ENCODE data around the gene PNPLA2. TPM values are rescaled to one million over a fixed set of nuclear protein-coding genes. Genes with fewer than 3 reads are reported as not detected.
A peak's percentile ranks its signal among the peaks of the same experiment; 100 is the strongest.

The PNPLA2 gene
- total RNA-seq, 1 experiment from 2014 or later, result 66.5 TPM

- TF ChIP-seq, protein P1, sequence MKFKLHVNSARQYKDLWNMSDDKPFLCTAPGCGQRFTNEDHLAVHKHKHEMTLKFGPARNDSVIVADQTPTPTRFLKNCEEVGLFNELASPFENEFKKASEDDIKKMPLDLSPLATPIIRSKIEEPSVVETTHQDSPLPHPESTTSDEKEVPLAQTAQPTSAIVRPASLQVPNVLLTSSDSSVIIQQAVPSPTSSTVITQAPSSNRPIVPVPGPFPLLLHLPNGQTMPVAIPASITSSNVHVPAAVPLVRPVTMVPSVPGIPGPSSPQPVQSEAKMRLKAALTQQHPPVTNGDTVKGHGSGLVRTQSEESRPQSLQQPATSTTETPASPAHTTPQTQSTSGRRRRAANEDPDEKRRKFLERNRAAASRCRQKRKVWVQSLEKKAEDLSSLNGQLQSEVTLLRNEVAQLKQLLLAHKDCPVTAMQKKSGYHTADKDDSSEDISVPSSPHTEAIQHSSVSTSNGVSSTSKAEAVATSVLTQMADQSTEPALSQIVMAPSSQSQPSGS (CRISPR knock-in tag; IDR thresholded peaks at IDR 0.05; ENCODE audit: borderline replicate concordance, low read depth), result no peak
- TF ChIP-seq ESRRA (CRISPR knock-in tag; IDR thresholded peaks at IDR 0.05; ENCODE audit: borderline replicate concordance) (no peak), HMGA2 (CRISPR knock-in tag; IDR thresholded peaks at IDR 0.05) (no peak)
- TF ChIP-seq, protein P2, sequence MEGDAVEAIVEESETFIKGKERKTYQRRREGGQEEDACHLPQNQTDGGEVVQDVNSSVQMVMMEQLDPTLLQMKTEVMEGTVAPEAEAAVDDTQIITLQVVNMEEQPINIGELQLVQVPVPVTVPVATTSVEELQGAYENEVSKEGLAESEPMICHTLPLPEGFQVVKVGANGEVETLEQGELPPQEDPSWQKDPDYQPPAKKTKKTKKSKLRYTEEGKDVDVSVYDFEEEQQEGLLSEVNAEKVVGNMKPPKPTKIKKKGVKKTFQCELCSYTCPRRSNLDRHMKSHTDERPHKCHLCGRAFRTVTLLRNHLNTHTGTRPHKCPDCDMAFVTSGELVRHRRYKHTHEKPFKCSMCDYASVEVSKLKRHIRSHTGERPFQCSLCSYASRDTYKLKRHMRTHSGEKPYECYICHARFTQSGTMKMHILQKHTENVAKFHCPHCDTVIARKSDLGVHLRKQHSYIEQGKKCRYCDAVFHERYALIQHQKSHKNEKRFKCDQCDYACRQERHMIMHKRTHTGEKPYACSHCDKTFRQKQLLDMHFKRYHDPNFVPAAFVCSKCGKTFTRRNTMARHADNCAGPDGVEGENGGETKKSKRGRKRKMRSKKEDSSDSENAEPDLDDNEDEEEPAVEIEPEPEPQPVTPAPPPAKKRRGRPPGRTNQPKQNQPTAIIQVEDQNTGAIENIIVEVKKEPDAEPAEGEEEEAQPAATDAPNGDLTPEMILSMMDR (IDR thresholded peaks at IDR 0.05), result no peak
Observed at GRCh38 chr11:777288-778255, 41.1 kb upstream of the PNPLA2 start, which contains the start of gene GATD1 (continued).

DNA sequence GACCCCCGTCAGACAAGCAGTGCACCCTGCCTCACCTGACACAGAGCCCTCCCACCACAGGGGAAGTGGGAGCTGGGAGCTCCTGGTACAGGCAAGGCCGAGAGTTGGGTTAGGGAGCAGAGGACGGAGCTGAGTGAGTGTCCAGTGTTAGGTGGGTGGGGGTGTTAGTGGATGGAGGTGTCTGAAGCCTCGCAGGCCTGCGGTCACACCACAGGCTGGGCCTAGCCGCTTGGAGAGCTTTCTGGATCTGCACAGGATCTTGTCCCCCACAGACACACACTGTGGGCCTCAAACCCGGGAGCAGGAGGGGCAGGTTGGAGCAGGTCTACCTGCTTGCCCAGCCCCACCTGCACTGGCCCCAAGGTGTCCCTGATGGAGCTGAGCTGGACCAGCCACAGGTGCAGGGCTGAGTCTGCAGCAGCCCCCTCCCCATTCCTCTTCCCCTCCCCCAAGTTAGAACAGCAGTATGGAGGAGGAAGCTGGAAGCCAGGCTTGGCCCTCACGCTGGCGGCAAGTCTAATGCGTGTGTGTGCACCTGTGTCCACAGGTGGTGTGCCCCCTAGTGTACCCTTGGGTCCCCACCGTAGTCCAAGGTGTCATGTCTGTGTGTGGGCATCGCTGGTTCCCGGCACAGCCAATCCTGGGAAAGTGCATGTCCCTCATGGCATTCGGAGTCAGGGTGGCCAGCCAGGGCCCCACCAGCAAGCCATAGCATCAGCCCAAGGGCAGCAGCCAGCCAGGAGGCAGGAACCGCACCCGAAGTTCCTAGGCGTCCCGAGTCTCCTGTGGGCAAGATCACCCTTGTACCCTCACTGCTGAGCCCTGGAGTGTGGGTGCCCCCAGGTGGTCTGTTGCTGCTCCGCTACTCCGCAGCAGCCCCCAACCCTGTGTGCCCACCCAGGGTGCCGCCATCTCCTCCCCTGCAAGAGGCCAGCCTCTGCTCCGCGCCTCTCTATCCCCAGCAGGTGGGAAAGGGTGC is 39.4 kb upstream of the PNPLA2 start:
- peaks cover 39% of the 10 kb centered on the region for H3K4me1 Mint-ChIP-seq
- TF ChIP-seq HMGA2 (CRISPR knock-in tag; IDR thresholded peaks at IDR 0.05) (no peak), MAX (CRISPR knock-in tag; IDR thresholded peaks at IDR 0.05) (no peak), ZNF416 (CRISPR knock-in tag; IDR thresholded peaks at IDR 0.05) (no peak), NFE2L1 (CRISPR knock-in tag; IDR thresholded peaks at IDR 0.05) (no peak), NR1H2 (CRISPR knock-in tag; IDR thresholded peaks at IDR 0.05) (no peak), GRHL2 (CRISPR knock-in tag; IDR thresholded peaks at IDR 0.05; ENCODE audit: insufficient replicate concordance, severe bottlenecking) (no peak), ATF1 (CRISPR knock-in tag; IDR thresholded peaks at IDR 0.05) (no peak), TEAD4 (CRISPR knock-in tag; IDR thresholded peaks at IDR 0.05) (no peak), STAT6 (CRISPR knock-in tag; conservative IDR thresholded peaks at IDR 0.05; ENCODE audit: low read depth) (no peak), ATF3 (CRISPR knock-in tag; conservative IDR thresholded peaks at IDR 0.05) (no peak)
- TF ChIP-seq, protein P3, sequence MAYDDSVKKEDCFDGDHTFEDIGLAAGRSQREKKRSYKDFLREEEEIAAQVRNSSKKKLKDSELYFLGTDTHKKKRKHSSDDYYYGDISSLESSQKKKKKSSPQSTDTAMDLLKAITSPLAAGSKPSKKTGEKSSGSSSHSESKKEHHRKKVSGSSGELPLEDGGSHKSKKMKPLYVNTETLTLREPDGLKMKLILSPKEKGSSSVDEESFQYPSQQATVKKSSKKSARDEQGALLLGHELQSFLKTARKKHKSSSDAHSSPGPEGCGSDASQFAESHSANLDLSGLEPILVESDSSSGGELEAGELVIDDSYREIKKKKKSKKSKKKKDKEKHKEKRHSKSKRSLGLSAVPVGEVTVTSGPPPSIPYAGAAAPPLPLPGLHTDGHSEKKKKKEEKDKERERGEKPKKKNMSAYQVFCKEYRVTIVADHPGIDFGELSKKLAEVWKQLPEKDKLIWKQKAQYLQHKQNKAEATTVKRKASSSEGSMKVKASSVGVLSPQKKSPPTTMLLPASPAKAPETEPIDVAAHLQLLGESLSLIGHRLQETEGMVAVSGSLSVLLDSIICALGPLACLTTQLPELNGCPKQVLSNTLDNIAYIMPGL (CRISPR knock-in tag; IDR thresholded peaks at IDR 0.05), result no peak
- H3K9me3 Mint-ChIP-seq, result no peaks in the 10 kb centered on the region
- ATAC-seq (no peak), DNase-seq (ENCODE audit: low spot score) (peak; percentile 11)
- POLR2A ChIA-PET, result no interaction called here
- CTCF ChIA-PET, result interaction anchor here (0.8 to 1.0 kb wide), 2 partner anchors 49 to 53 kb away, joined by 3 read pairs; partner anchors contain the start of gene CRACR2B
- H3K27me3 Mint-ChIP-seq (ENCODE audit: low read depth), result no peaks in the 10 kb centered on the region
- H3K4me3 Mint-ChIP-seq, result peak overlapping the region; percentile 43
- peaks cover 12% of the 10 kb centered on the region for H3K36me3 Mint-ChIP-seq
- H3K27ac Mint-ChIP-seq, result no peak overlapping the region
